OCI-LY1 (cell line): Measurements from ENCODE around the gene MEGF8.

Experiments
- H2AFZ ChIP-seq: fragments of 200-600 bp; sonication (generic), shearing (Covaris generic); 2 replicates; pipeline ENCODE4 v1.6.0; 2014; ENCODE audit warnings: antibody characterized with exemption, mild to moderate bottlenecking, low read length
- H3F3A ChIP-seq: fragments of 200-600 bp; sonication (generic), shearing (Covaris generic); 2 replicates; pipeline ENCODE4 v1.6.0; 2014; ENCODE audit warnings: mild to moderate bottlenecking, antibody characterized with exemption, low read length, moderate library complexity; ENCODE audit not compliant: insufficient read depth
- H3K27ac ChIP-seq: fragments of 200-600 bp; sonication (generic); 2 replicates; pipeline ENCODE4 v1.5.1; 2014; ENCODE audit warnings: low read length, mixed run types, mild to moderate bottlenecking, low read depth; ENCODE audit not compliant: poor library complexity, severe bottlenecking
- H3K27me3 ChIP-seq: fragments of 200-600 bp; sonication (generic); 2 replicates; pipeline ENCODE4 v1.6.0; 2014; ENCODE audit warnings: antibody characterized with exemption, mild to moderate bottlenecking, low read length, moderate library complexity; ENCODE audit not compliant: insufficient read depth
- H3K36me3 ChIP-seq: fragments of 200-600 bp; sonication (generic); 2 replicates; pipeline ENCODE4 v1.6.1; 2014; ENCODE audit warnings: mild to moderate bottlenecking, antibody characterized with exemption, low read length, moderate library complexity, mixed read lengths; ENCODE audit not compliant: insufficient read depth
- H3K4me1 ChIP-seq: fragments of 200-600 bp; sonication (generic); 2 replicates; pipeline ENCODE4 v1.5.1; 2014; ENCODE audit warnings: mild to moderate bottlenecking, low read length, moderate library complexity; ENCODE audit not compliant: insufficient read depth, severe bottlenecking
- H3K4me2 ChIP-seq: fragments of 200-600 bp; sonication (generic), shearing (Covaris generic); 2 replicates; pipeline ENCODE4 v1.6.1; 2014; ENCODE audit warnings: low read length
- H3K4me3 ChIP-seq: fragments of 200-600 bp; sonication (generic); 2 replicates; pipeline ENCODE4 v1.5.1; 2014; ENCODE audit warnings: low read length, low read depth, mild to moderate bottlenecking, mixed read lengths; ENCODE audit not compliant: poor library complexity, severe bottlenecking
- H3K79me2 ChIP-seq: fragments of 200-600 bp; shearing (Covaris generic); 2 replicates; pipeline ENCODE4 v1.6.1; 2016; ENCODE audit warnings: mixed run types, low read length, mixed read lengths; ENCODE audit not compliant: insufficient read depth
- H3K9ac ChIP-seq: fragments of 200-600 bp; sonication (generic), shearing (Covaris generic); 2 replicates; pipeline ENCODE4 v1.6.1; 2014; ENCODE audit warnings: mild to moderate bottlenecking, low read length, mixed read lengths
- H3K9me2 ChIP-seq: fragments of 200-600 bp; sonication (generic), shearing (Covaris generic); 2 replicates; pipeline ENCODE4 v1.6.1; 2014; ENCODE audit warnings: low read depth, mild to moderate bottlenecking, low read length, mixed read lengths
- H3K9me3 ChIP-seq: fragments of 200-600 bp; shearing (Covaris generic); 2 replicates; pipeline ENCODE4 v1.6.1; 2014; ENCODE audit warnings: low read length, mixed read lengths
- H4K20me1 ChIP-seq: fragments of 200-600 bp; sonication (generic), shearing (Covaris generic); 2 replicates; pipeline ENCODE4 v1.6.0; 2016; ENCODE audit warnings: mild to moderate bottlenecking, low read length; ENCODE audit not compliant: insufficient read depth
- EZH2 ChIP-seq: fragments of 200-600 bp; sonication (generic), shearing (Covaris generic); IDR thresholded peaks from 2 replicates; pipeline ENCODE4 v1.8.0; 2017; ENCODE audit warnings: borderline replicate concordance, mixed run types, mild to moderate bottlenecking, antibody characterized with exemption, low read length, moderate library complexity, mixed read lengths
- TF ChIP-seq, protein P1 (sequence below): fragments of 200-600 bp; sonication (generic), shearing (Covaris generic); IDR thresholded peaks from 2 replicates; pipeline ENCODE4 v1.5.1; 2017; ENCODE audit warnings: mild to moderate bottlenecking, antibody characterized with exemption, low read length, moderate library complexity, mixed read lengths

The MEGF8 gene

GRCh38 chr19:42281827-42282762 is 43.3 kb upstream of the MEGF8 start:
- H3K27me3 ChIP-seq, result no peaks in the 10 kb centered on the region
- peak overlapping the region; percentile 71 for H3K4me2 ChIP-seq
- H3K79me2 ChIP-seq, result no peaks in the 10 kb centered on the region
- peaks cover 12% of the 10 kb centered on the region; the same call in 1 of the 2 replicates for H3F3A ChIP-seq
- no peaks in the 10 kb centered on the region for H3K9me2 ChIP-seq
- no peak for TF ChIP-seq EZH2
- peak overlapping the region; percentile 73 for H3K4me3 ChIP-seq
- no peaks in the 10 kb centered on the region for H3K9me3 ChIP-seq
- H3K36me3 ChIP-seq, result peaks cover 4% of the 10 kb centered on the region; the same call in 1 of the 2 replicates
- H3K4me1 ChIP-seq, result peaks cover 55% of the 10 kb centered on the region
- no peak overlapping the region for H2AFZ ChIP-seq
- H3K9ac ChIP-seq, result peak overlapping the region; percentile 88
- H4K20me1 ChIP-seq, result no peaks in the 10 kb centered on the region
- H3K27ac ChIP-seq, result peak overlapping the region; percentile 92

DNA sequence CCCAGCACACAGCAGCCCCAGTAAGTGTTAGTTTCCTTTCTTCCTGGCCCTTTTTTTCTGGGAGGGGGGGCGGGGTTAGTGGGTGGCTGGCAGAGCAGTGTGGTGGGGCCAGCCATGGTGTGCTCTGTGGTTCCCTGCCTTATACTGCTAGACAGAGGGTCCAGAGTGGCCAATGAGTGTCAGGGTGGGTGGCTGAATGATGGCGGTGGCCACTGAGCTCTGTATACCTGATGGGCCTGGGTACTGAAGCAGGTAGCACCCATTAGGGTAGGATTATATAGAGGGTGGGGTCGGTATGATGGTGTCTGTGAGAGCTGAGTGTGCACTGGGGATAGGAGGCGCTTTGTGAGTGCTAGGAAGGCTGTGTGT is 42.6 kb upstream of the MEGF8 start:
- peak overlapping the region; percentile 62 for H3K4me3 ChIP-seq
- peaks cover 55% of the 10 kb centered on the region for H3K4me1 ChIP-seq
- peak overlapping the region; percentile 92 for H3K27ac ChIP-seq
- H3K27me3 ChIP-seq, result no peaks in the 10 kb centered on the region
- H2AFZ ChIP-seq, result no peak overlapping the region
- peak overlapping the region; percentile 97 for H3K4me2 ChIP-seq
- H3K36me3 ChIP-seq, result peaks cover 11% of the 10 kb centered on the region; the same call in 1 of the 2 replicates
- no peaks in the 10 kb centered on the region for H3K9me3 ChIP-seq
- H4K20me1 ChIP-seq, result no peaks in the 10 kb centered on the region
- no peaks in the 10 kb centered on the region for H3K9me2 ChIP-seq
- H3F3A ChIP-seq, result peaks cover 12% of the 10 kb centered on the region; the same call in 1 of the 2 replicates
- TF ChIP-seq EZH2, result no peak
- TF ChIP-seq, protein P1, sequence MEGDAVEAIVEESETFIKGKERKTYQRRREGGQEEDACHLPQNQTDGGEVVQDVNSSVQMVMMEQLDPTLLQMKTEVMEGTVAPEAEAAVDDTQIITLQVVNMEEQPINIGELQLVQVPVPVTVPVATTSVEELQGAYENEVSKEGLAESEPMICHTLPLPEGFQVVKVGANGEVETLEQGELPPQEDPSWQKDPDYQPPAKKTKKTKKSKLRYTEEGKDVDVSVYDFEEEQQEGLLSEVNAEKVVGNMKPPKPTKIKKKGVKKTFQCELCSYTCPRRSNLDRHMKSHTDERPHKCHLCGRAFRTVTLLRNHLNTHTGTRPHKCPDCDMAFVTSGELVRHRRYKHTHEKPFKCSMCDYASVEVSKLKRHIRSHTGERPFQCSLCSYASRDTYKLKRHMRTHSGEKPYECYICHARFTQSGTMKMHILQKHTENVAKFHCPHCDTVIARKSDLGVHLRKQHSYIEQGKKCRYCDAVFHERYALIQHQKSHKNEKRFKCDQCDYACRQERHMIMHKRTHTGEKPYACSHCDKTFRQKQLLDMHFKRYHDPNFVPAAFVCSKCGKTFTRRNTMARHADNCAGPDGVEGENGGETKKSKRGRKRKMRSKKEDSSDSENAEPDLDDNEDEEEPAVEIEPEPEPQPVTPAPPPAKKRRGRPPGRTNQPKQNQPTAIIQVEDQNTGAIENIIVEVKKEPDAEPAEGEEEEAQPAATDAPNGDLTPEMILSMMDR, result no peak
- peak overlapping the region; percentile 77 for H3K9ac ChIP-seq
- H3K79me2 ChIP-seq, result no peaks in the 10 kb centered on the region

DNA sequence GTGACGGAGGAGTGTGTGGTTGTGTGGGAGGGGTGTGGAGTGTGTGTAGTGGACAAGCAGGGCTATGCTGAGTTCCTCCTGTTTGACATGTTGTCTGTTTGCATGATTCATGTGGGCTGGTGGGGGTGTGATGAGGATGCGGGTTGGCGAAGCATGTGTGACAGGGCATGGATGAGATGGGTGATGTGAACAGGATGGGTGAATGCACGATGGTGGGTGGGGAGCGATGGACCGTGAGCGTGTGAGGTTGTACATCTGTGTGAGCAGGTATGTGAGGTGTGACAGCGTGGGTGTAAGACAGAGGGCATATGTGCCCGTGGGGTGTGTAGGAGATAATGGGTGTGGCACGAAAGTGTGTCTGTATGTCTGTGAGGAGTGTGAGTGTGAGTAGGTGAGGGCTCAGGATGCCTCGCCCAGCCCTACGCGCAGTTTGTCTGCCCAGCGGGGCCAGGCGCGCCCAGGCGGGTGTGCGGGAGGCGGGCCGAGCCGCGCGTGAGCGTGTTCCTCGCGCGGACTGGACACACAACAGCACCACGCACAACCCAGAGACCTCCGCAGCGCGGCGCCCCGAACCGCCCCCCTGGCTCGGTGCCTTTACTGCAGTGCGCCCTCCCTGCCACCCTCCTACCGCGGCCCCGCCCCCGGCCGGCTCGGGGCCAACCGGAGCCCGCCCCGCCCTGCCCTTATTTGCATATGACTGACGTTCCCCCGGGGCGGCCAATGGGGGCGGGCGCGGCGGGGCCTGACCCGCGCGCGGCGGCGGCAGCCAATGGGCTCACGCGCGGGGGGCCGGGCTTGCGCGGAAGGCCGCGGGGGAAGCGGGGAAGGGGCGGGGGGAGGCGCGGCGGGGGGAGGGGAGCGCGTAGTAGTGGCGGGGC is 42.0 kb upstream of the MEGF8 start:
- no peaks in the 10 kb centered on the region for H3K9me3 ChIP-seq
- TF ChIP-seq, protein P1, result no peak
- TF ChIP-seq EZH2, result no peak
- no peaks in the 10 kb centered on the region for H3K79me2 ChIP-seq
- peaks cover 17% of the 10 kb centered on the region; the same call in 1 of the 2 replicates for H3K36me3 ChIP-seq
- H2AFZ ChIP-seq, result no peak overlapping the region
- peak overlapping the region; percentile 77 for H3K9ac ChIP-seq
- peak overlapping the region; percentile 92 for H3K27ac ChIP-seq
- no peaks in the 10 kb centered on the region for H4K20me1 ChIP-seq
- peak overlapping the region; percentile 62 for H3K4me3 ChIP-seq
- peaks cover 54% of the 10 kb centered on the region for H3K4me1 ChIP-seq
- H3K27me3 ChIP-seq, result no peaks in the 10 kb centered on the region
- H3F3A ChIP-seq, result peaks cover 12% of the 10 kb centered on the region; the same call in 1 of the 2 replicates
- no peaks in the 10 kb centered on the region for H3K9me2 ChIP-seq
- peak overlapping the region; percentile 97 for H3K4me2 ChIP-seq
